ENCODE results near the gene SHROOM3. TPM values are rescaled to one million over a fixed set of nuclear protein-coding genes. Genes with fewer than 3 reads are reported as not detected.

Gene SHROOM3
- total and polyA plus RNA-seq, 2 donors: 11.7 to 16.6 TPM

DNA sequence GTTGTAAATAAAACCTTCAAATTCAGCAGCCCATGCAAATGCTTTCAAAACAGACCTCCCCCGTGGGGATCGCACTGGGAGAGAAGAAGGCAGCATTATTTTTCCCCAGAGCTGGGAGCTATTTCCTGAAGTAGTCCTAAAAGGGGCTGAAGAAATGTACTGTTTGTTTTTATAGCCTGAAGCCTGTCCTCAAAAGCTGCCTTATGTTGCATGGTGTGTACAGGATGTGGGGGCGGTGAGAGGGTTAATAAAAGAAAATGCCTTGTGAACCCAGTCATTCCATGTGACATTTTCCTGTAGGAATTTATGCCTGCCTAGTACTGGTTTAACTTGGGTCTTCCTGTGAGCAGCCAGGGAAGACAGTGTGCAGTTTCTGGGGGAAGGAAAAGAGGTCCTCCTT lies 318.8 kb downstream of the SHROOM3 start:
- Histone ChIP-seq H3K4me3 (ENCODE audit: low read depth, low read length) (no peak overlapping the region), H3K36me3 (ENCODE audit: insufficient read depth) (no peaks in the 10 kb centered on the region), H3K4me1 (ENCODE audit: insufficient read depth) (no peaks in the 10 kb centered on the region), H3K27ac (ENCODE audit: low read depth) (no peak overlapping the region)
- 19% methylated on average over 3 of the region's 3 CpGs for whole genome bisulfite sequencing
- no peak for DNase-seq (ENCODE audit: extremely low spot score)

DNA sequence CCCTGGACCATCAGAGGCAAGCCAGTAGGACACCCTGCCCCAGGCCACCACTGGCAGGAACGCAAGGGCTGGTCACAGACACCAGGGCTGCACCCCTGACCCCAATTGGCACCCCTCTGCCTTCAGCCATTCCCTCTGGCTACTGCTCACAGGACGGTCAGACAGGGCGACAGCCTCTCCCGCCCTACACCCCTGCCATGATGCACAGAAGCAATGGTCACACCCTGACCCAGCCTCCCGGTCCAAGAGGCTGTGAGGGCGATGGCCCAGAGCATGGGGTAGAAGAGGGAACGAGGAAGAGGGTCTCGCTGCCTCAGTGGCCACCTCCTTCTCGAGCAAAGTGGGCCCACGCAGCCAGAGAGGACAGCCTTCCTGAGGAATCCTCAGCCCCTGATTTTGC lies 319.4 kb downstream of the SHROOM3 start:
- no peaks in the 10 kb centered on the region for H3K36me3 ChIP-seq (ENCODE audit: insufficient read depth)
- DNase-seq (ENCODE audit: extremely low spot score): no peak
- H3K4me1 ChIP-seq (ENCODE audit: insufficient read depth): no peaks in the 10 kb centered on the region
- no peak overlapping the region for H3K4me3 ChIP-seq (ENCODE audit: low read depth, low read length)
- H3K27ac ChIP-seq (ENCODE audit: low read depth): no peak overlapping the region
- 95% methylated on average over 10 of the region's 10 CpGs for WGBS

DNA sequence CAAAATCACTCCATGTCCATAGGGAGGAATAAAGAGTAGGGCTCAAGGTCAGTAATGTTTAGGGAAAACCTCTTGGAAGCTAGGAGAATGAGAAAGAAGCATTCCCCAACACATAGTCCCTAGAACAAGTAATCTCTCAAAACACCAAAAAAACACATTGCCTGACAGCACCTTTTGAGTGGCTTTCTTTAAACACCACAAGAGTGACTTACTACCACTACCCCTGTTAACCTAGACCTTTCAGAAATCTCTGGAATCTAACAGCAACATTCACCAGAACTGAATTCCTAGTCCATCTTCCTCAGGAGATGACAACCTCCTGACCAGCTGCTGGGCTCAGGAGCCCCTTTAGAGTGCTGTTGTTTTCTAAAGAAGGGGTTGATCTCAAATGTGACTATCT lies 320.7 kb downstream of the SHROOM3 start:
- no peak for DNase-seq (ENCODE audit: extremely low spot score)
- Histone ChIP-seq H3K4me3 (ENCODE audit: low read depth, low read length) (no peak overlapping the region), H3K4me1 (ENCODE audit: insufficient read depth) (no peaks in the 10 kb centered on the region), H3K36me3 (ENCODE audit: insufficient read depth) (no peaks in the 10 kb centered on the region), H3K27ac (ENCODE audit: low read depth) (no peak overlapping the region)

DNA sequence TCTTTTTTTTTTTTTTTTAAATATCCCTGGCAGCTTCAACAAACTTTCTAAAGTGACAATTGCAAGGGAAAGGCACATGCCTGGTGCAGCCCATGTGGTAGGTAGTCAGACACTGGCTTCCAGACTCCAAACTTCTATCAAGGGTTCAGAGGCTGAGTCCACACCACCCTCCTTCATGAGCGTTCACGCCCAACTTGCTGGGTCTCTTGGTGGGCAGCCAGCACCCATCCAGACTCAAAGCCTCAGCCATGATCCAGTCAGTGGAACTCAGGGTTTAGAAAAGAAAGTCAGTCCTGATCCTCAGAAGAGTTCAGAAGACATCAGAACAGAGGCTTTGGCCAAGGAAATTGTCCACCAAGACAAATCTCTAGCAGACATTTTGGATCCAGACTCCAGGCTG lies 321.4 kb downstream of the SHROOM3 start:
- Histone ChIP-seq H3K4me3 (ENCODE audit: low read depth, low read length) (no peak overlapping the region), H3K4me1 (ENCODE audit: insufficient read depth) (no peaks in the 10 kb centered on the region), H3K27ac (ENCODE audit: low read depth) (no peak overlapping the region), H3K36me3 (ENCODE audit: insufficient read depth) (no peaks in the 10 kb centered on the region)
- no peak for DNase-seq (ENCODE audit: extremely low spot score)
- WGBS: 94% methylated on average over 2 of the region's 2 CpGs

DNA sequence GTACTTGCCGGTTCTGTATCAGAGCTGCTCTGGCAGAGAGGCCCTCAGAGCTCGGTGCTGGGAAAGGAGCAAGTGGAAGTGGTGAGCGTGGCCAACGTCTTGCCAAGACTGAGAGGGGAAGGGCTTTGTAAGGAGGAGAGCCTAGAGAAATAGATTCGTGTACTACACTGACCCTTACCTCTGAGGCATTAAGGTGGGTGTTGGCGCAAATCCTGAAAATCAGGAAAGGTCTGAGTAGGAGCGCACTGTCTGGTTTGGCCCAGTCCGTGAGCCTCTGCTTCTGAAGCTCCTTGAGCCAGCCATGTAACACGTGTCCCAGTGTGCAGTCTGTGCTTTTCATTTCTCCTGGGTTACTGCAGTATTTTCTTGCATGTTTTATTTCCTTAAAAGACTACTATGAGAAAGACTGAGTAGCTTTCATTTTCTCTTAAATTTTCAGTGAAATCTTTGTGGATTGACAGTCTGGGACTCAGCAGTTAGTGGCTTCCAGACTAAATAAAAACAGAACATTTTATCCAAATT lies 322.4 kb downstream of the SHROOM3 start:
- Histone ChIP-seq H3K36me3 (ENCODE audit: insufficient read depth) (no peaks in the 10 kb centered on the region), H3K4me3 (ENCODE audit: low read depth, low read length) (no peak overlapping the region), H3K27ac (ENCODE audit: low read depth) (no peak overlapping the region), H3K4me1 (ENCODE audit: insufficient read depth) (no peaks in the 10 kb centered on the region)
- DNase-seq (ENCODE audit: extremely low spot score): no peak
- 83% methylated on average over 9 of the region's 9 CpGs for WGBS

DNA sequence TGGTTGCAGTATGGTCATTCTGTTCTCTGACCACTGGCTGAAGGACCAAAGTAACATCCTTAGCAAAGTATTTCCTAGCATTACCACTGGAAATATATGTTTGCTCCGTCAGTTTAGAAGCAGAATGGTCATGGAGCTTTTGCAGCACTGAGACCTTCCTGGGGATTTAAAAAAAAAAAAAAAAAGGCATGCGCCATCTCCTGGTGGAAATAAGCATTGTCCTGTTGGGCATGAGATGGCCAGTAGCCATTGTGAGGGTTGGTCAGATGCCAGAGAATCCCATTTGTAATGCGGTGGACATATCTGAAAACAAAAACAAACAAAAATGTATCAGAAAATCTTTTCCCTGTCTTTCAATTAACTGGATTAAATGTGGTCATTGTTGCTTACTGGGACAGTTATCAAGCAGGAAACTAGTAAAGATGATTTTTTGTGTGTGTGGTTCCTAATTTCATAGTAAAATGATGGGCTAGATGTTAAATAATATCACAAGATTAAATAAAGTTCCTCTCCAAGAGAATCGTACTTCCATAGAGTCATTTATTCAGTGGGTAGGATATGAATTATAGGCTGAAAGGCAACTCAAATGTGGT lies 323.4 kb downstream of the SHROOM3 start:
- Histone ChIP-seq H3K4me1 (ENCODE audit: insufficient read depth) (no peaks in the 10 kb centered on the region), H3K4me3 (ENCODE audit: low read depth, low read length) (no peak overlapping the region), H3K27ac (ENCODE audit: low read depth) (no peak overlapping the region), H3K36me3 (ENCODE audit: insufficient read depth) (no peaks in the 10 kb centered on the region)
- WGBS: 26% methylated on average over 4 of the region's 4 CpGs
- no peak for DNase-seq (ENCODE audit: extremely low spot score)

DNA sequence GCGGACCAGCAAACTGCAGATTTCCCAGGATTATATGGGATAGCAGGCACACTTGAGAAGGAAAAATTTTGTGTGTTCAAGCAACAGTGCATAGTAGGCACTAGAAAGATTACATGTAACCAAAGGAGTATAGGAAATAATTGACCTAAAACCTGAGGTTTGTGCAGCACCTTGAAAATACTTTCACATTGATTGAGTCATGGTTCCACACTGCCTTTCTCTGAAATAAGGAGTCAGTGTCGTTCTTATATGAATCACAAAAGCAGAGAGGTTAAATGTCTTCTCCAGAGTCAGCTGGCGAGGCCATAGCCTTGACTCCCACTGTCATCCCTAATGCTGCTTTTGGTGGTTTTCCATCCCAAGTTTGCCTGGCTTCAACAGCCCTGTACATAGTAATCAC lies 324.0 kb downstream of the SHROOM3 start:
- Histone ChIP-seq H3K4me3 (ENCODE audit: low read depth, low read length) (no peak overlapping the region), H3K27ac (ENCODE audit: low read depth) (no peak overlapping the region), H3K4me1 (ENCODE audit: insufficient read depth) (no peaks in the 10 kb centered on the region), H3K36me3 (ENCODE audit: insufficient read depth) (no peaks in the 10 kb centered on the region)
- 93% methylated on average over 3 of the region's 3 CpGs for WGBS
- no peak for DNase-seq (ENCODE audit: extremely low spot score)

DNA sequence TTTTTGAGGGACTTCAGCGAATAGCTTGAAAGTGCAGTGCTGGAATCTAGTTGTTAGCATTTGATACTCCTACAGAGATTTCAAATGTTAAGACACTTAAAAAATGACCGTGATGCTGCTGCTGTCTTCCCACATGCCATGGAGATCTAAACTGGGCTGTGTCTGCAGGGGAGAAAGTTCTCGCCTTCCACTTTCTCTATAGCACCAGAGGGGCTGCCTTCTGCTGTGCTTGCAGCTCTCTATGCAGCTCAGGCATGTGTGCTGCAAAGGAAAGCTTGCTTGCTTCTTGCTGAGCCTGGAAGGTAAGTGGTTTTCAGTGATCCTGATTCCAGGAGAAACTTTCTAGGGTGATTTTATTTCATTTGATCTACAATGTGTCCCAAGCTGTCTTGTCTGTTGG lies 325.2 kb downstream of the SHROOM3 start:
- H3K4me1 ChIP-seq (ENCODE audit: insufficient read depth): no peaks in the 10 kb centered on the region
- H3K4me3 ChIP-seq (ENCODE audit: low read depth, low read length): no peak overlapping the region
- 94% methylated on average over 3 of the region's 3 CpGs for WGBS
- no peak for DNase-seq (ENCODE audit: extremely low spot score)
- H3K36me3 ChIP-seq (ENCODE audit: insufficient read depth): no peaks in the 10 kb centered on the region
- H3K27ac ChIP-seq (ENCODE audit: low read depth): no peak overlapping the region

DNA sequence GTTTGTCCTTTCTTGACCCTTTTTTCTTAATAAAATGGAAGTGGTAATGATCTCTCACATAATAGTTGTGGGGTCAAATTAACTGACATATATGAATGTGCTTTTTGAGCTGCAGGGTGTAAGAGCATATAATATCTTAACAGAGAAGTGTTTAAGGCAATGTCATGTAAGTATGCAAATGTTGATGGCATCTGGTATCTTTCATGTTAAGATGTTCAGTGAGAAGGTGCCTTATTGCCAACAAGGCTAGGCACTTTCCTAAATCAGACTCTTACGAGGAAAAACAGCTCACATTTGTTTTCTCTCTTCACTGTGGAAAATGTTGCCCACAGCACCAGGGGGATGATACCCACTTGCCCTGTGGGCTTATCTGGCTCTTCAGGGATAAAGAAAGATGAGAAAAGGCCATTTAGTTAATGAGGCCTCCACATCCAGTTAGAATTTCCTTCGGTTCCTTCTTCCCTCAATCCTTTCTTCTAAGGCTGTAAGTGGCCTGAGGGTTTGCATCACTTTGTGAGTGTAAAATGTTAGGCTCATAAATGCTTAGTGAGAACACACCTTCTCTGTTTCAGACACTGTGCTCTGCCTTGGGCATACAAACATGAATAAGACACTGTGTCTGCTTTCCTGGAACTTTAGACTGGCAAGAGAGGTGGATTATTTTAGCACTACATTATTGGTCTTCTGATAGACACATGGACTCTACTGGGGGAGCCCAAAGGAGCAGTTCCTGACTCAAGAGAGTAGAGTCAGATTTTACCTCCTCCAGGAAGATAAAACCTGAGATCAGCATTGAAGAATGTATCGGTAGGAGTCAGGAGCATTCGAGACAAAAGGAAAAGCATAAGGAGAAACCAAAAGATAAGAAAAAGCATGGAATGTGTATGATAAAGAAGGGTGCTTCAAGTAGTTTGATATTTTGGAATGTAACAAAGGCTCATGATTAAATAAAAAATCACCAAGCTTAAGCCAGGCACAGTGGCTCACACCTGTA lies 327.4 kb downstream of the SHROOM3 start:
- H3K27ac ChIP-seq (ENCODE audit: low read depth): no peak overlapping the region
- no peak for DNase-seq (ENCODE audit: extremely low spot score)
- no peaks in the 10 kb centered on the region for H3K4me1 ChIP-seq (ENCODE audit: insufficient read depth)
- no peaks in the 10 kb centered on the region for H3K36me3 ChIP-seq (ENCODE audit: insufficient read depth)
- no peak overlapping the region for H3K4me3 ChIP-seq (ENCODE audit: low read depth, low read length)
- 85% methylated on average over 4 of the region's 4 CpGs for WGBS

DNA sequence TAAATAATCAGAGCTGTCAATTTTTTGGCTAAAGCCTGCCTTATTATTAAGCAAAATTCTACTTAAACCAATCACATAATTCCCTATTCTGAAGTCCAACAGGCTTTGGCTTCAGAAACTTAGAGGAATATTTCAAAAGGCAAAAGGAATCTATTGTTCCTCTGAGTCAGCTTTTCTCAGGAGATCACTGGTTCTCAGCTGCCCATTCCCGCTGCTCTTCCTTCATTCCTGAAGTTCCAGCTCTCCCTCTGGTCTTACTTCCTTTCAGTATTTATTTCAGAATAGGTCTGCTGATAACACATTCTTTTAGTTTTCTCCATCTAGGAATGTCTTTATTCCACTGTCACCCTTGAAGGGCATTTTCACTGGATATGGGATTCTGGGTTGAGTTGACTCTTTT lies 329.2 kb downstream of the SHROOM3 start:
- Histone ChIP-seq H3K36me3 (ENCODE audit: insufficient read depth) (no peaks in the 10 kb centered on the region), H3K27ac (ENCODE audit: low read depth) (no peak overlapping the region), H3K4me3 (ENCODE audit: low read depth, low read length) (no peak overlapping the region), H3K4me1 (ENCODE audit: insufficient read depth) (no peaks in the 10 kb centered on the region)
- 52% methylated on average over 1 of the region's 1 CpG for WGBS
- DNase-seq (ENCODE audit: extremely low spot score): no peak

DNA sequence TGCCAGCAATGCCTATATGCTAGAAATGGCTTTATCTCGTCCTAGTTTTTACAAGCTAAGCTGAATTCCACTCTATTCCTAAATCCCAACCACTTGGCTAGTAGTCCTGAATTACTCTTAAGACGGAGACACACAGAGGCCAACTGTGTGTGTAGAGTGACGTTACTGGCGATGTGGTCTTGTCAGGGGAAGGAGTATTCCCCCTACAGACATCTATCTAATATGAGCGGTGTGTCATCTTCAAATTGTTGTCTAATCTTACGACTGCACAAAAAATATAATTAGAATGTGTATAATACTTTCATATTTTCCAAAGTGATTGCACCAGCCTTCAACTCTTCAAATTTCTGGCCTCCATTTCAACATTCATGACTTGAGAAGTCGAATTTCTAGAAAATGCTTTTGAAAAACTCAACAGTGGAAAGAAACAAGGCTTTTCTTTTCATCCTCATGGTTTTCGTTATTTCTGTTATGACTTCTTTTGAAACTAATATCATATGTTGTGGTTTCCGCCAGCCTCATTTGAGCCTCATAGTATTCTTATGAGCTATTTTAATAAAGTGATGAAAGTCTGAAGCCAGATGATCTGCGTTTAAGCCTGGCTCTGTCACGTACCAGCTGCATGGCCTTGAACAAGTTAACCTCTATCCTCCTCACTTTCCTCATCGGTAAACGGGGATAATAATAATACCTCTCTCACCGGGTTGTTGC lies 330.6 kb downstream of the SHROOM3 start:
- Histone ChIP-seq H3K27ac (ENCODE audit: low read depth) (no peak overlapping the region), H3K4me1 (ENCODE audit: insufficient read depth) (no peaks in the 10 kb centered on the region), H3K4me3 (ENCODE audit: low read depth, low read length) (no peak overlapping the region), H3K36me3 (ENCODE audit: insufficient read depth) (no peaks in the 10 kb centered on the region)
- 80% methylated on average over 14 of the region's 14 CpGs for WGBS
- DNase-seq (ENCODE audit: extremely low spot score): no peak

DNA sequence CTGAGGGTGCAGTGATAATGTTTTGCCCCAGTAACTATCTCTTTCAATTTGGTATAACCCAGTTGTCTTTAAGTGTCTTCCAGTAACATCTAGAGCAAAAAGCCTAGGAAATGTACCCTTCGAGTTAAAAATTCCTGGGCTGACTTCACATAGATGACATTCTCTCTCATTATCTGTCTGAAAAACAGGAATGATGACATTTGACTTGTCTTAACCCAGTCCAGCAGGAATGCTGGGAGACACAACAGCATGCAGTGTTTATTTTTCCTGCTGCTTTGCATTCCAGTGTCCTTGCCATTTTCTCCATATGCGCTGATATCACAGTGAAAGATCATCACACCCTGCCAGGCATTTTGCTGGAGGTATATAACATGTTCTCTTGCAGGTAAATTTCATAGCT lies 333.0 kb downstream of the SHROOM3 start:
- Histone ChIP-seq H3K4me1 (ENCODE audit: insufficient read depth) (no peaks in the 10 kb centered on the region), H3K36me3 (ENCODE audit: insufficient read depth) (no peaks in the 10 kb centered on the region), H3K4me3 (ENCODE audit: low read depth, low read length) (no peak overlapping the region), H3K27ac (ENCODE audit: low read depth) (no peak overlapping the region)
- WGBS: 29% methylated on average over 2 of the region's 2 CpGs
- no peak for DNase-seq (ENCODE audit: extremely low spot score)

DNA sequence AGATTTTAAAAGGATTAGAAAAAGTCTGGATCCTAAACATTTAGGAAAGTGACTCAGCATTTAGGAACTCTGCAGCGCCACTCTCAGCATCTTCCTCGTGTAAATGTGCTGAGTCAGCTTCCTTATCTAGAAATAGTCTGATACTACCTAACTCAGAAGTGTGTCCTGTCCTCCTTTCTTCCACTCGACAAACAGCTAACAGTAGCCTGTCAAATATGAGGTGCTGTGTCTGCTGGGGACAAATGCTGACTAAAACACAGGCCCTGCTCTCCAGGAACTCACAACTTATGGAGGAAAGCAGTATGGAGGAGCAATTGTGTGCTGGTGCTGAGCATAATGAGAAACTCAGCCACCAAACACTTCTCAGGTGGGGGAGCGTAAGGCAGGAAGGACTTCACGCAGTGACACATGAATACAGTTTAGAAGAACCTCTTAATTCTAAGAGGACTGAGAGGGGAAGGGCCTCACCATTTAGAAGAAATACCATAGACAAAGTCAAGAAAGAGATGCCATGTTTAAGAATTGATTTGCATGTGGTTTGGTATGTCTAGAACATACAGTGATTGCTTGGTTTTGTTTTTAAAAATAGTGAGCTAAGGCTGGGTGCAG lies 337.6 kb downstream of the SHROOM3 start:
- no peak overlapping the region for H3K27ac ChIP-seq (ENCODE audit: low read depth)
- no peak for DNase-seq (ENCODE audit: extremely low spot score)
- H3K4me3 ChIP-seq (ENCODE audit: low read depth, low read length): no peak overlapping the region
- no peaks in the 10 kb centered on the region for H3K36me3 ChIP-seq (ENCODE audit: insufficient read depth)
- WGBS: 60% methylated on average over 5 of the region's 5 CpGs
- H3K4me1 ChIP-seq (ENCODE audit: insufficient read depth): no peaks in the 10 kb centered on the region
